ENCODE measurements around the gene MS4A6E.

The MS4A6E gene

DNA sequence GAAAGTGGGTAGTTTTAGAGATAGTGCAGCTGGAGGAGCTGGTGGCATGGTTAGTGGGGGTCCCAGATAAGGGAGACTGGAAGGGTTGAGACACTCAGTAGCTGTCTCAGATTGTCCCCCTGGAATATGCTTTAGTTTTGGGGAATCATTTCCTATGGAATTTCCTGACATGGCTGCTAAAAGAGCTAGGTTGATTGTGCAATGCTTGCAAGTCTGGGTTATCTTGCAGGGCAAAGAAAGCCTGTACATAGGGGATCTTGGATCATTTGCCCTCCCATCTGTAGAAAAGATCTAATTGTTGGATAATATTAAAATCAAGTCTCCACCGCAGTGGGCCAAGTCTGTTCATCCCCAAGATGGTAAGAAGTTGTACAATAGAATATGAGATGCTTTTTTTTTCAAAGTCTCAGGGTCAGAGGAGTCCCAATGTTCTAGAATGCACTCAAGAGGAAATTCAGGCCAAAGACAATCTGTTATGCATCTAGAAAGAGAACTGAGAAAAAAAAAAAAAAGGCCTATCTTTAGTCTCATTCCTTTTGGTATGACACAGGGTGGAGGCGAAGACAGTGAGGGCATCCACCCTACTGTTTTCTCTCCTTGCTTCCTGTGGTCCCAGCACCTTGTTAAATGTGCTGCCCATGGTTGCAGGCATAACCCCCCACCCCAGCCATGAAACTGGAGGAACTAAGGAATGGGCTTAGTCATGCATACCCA is 20.2 kb downstream of the MS4A6E start:
- DNase-seq (ENCODE audit: low read depth) = no peak
- no peak overlapping the region for H3K4me3 ChIP-seq (replicated peaks; ENCODE audit: low read depth, low read length)
- TF ChIP-seq, protein P1, sequence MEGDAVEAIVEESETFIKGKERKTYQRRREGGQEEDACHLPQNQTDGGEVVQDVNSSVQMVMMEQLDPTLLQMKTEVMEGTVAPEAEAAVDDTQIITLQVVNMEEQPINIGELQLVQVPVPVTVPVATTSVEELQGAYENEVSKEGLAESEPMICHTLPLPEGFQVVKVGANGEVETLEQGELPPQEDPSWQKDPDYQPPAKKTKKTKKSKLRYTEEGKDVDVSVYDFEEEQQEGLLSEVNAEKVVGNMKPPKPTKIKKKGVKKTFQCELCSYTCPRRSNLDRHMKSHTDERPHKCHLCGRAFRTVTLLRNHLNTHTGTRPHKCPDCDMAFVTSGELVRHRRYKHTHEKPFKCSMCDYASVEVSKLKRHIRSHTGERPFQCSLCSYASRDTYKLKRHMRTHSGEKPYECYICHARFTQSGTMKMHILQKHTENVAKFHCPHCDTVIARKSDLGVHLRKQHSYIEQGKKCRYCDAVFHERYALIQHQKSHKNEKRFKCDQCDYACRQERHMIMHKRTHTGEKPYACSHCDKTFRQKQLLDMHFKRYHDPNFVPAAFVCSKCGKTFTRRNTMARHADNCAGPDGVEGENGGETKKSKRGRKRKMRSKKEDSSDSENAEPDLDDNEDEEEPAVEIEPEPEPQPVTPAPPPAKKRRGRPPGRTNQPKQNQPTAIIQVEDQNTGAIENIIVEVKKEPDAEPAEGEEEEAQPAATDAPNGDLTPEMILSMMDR (IDR thresholded peaks at IDR 0.05; ENCODE audit: low read length, missing control alignments) = no peak

DNA sequence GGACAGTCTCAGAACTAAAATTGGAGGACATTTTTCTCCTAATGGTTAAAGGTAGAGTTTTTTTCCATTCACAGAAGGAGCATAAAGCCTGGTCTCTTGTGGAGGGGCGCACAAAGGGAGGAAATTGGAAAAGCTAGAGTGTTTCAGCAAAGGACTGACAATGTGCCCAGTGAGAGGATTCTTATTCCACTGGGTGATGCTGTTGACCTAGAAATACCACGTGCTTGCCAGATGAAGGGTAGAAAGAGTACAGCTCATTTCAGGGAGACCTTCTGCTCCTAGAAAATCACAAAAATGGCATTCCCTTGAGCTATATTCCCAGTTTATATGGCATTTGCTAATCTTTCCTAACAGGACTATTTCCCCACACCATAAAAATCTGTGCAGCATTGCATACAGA is 21.1 kb downstream of the MS4A6E start:
- no peak overlapping the region for H3K4me3 ChIP-seq (replicated peaks; ENCODE audit: low read depth, low read length)
- no peak for DNase-seq (ENCODE audit: low read depth)
- TF ChIP-seq, protein P1 (IDR thresholded peaks at IDR 0.05; ENCODE audit: low read length, missing control alignments) = no peak

DNA sequence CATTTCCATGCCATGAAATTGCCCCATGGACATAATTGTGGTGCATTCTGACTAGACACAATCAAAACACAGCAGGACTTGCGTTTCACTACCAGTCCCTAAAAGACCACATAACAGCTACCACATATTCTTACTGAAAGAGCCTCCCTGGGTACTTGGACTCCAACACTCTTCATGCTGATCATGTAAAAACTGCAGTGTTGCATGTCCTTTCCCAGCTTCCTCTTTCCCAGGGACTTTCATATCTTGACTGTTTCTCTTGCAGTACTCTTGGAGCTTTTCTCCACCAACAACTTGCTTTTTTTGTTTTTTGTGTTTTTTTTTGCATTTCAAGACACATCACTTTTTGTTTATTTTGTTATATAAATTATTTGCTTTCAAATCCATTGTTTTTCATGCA is 22.9 kb downstream of the MS4A6E start:
- no peak overlapping the region for H3K4me3 ChIP-seq (replicated peaks; ENCODE audit: low read depth, low read length)
- TF ChIP-seq, protein P1 (IDR thresholded peaks at IDR 0.05; ENCODE audit: low read length, missing control alignments) = no peak
- no peak for DNase-seq (ENCODE audit: low read depth)

DNA sequence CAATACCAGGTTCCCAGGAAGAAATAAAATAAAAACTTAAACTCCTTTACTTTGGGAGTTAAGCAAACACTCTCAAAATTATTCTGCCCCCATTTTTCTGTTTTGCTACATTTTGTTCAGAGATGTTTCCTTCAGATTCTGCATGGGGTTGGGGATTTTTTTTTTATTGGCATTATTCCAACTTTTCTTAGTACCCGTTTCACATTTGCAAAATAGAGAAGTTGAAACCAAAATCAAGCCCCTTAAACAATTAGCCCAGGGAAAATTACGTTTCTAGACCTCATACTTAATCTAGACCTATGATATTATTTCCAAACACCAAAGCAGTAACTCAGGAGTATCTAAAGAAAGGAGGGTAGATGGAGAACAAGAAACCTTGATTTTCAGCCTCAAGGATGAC is 30.7 kb downstream of the MS4A6E start:
- no peak for DNase-seq (ENCODE audit: low read depth)
- TF ChIP-seq, protein P1 (IDR thresholded peaks at IDR 0.05; ENCODE audit: low read length, missing control alignments) = no peak

DNA sequence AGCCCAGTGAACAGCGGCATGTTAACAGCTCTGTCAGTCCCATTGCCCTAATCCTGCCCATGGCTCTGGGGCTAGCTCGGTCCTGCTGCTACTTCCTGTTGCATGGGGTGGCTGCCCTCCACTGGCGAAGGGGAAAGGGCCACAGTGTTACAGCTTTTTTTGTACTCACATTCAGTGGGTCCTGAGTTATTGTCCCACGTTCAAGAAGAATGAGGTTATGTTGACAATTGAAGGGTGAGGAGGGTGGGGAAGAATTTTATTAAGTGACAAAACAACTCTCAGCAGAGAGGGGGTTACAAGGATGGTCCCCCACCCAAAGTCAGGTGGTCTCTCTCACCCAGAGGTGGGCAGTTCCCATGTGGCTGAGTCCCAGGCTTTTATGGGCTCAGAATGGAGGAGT is 33.6 kb downstream of the MS4A6E start:
- no peak for DNase-seq (ENCODE audit: low read depth)
- TF ChIP-seq, protein P1 (IDR thresholded peaks at IDR 0.05; ENCODE audit: low read length, missing control alignments) = no peak

More for the DNA sequence above, 30.7 kb downstream of the MS4A6E start:
- no peak overlapping the region for H3K4me3 ChIP-seq (replicated peaks; ENCODE audit: low read depth, low read length)

DNA sequence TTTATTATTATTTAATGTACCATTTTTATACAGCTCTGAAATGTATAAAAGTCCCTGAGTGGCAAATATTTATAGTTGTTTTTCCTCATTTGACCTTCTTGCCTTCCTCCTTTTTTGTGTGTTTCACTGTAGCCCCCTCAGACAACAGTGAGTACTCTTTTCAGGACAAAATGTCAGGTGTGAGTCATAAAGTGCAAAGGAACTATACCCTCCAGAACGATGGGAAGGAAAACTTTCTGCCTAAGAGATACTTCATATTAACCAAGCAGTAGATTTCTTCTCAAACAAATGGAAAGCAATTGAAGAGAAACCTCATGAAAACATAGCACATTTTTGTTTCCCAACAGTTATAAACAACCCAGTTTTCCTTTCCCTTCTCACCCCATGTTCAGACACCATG is 35.2 kb downstream of the MS4A6E start:
- no peak for DNase-seq (ENCODE audit: low read depth)
- TF ChIP-seq, protein P1 (IDR thresholded peaks at IDR 0.05; ENCODE audit: low read length, missing control alignments) = no peak
- no peak overlapping the region for H3K4me3 ChIP-seq (replicated peaks; ENCODE audit: low read depth, low read length)

More for the DNA sequence above, 33.6 kb downstream of the MS4A6E start:
- no peak overlapping the region for H3K4me3 ChIP-seq (replicated peaks; ENCODE audit: low read depth, low read length)
